K562 (cell line): Measurements from ENCODE around the gene DBNL. TPM values are rescaled to one million over a fixed set of nuclear protein-coding genes. Genes with fewer than 3 reads are reported as not detected.

Experiments
- ATAC-seq: fragments of 200-7000 bp; cut with Tn5 transposase; 3 replicates; pipeline ENCODE4 v1.9.1; 2020; ENCODE audit warnings: moderate library complexity
- BruUV-seq: library from RNA; stranded (reverse); fragments of 400-500 nt; replicated peaks from 2 replicates; lab custom pipeline; 2021; lab: Mats Ljungman, UMichigan
- CTCF ChIA-PET: fragments of 300-600 bp; formaldehyde crosslinking; extraction: SDS; loops from one replicate; lab custom pipeline; 2021; ENCODE audit warnings: low intra/inter-chr PET ratio; lab: Yijun Ruan, JAX
- POLR2A ChIA-PET: fragments of 300-600, 350-650 bp; sonication (Branson Sonifier 250); formaldehyde crosslinking; extraction: SDS; loops from one replicate; lab custom pipeline; 2021; ENCODE audit warnings: antibody characterized with exemption, inconsistent platforms; lab: Yijun Ruan, JAX
- DNase-seq, 4 experiments: peaks; one replicate each; pipeline versions ENCODE4 v3.0.0 to v3.0.0-alpha.2; 2011 to 2018; ENCODE audit warnings: low spot score in 3 of 4, mixed read lengths in 3 of 4; ENCODE audit errors: extremely low read depth in 1 of 4
- FAIRE-seq: peaks from 2 replicates; lab custom pipeline; 2011; peaks lifted over from hg19 to GRCh38; lab: Jason Lieb, UNC
- H2AFZ ChIP-seq: 2 replicates; pipeline ENCODE4 v1.6.0; 2011; ENCODE audit warnings: low read depth, low read length, control low read depth, inconsistent platforms
- H3K27ac ChIP-seq: fragments of 200-600 bp; 3 replicates; pipeline ENCODE4 v1.8.0; 2011; ENCODE audit warnings: low read depth, mild to moderate bottlenecking, control low read depth, inconsistent platforms, low read length, moderate library complexity, mixed read lengths; ENCODE audit errors: extremely low read depth
- H3K27me3 ChIP-seq, 2 experiments: fragments of 300-600 bp in 1 of 2; 2 replicates in 1 of 2; 3 replicates in 1 of 2; pipeline versions ENCODE4 v1.6.0 to v1.8.0; 2011; ENCODE audit warnings: inconsistent platforms in 2 of 2, low read length in 2 of 2, mild to moderate bottlenecking in 1 of 2, mixed read lengths in 1 of 2, moderate library complexity in 1 of 2; ENCODE audit not compliant: control insufficient read depth in 2 of 2, insufficient read depth in 2 of 2
- H3K36me3 ChIP-seq: fragments of 300-600 bp; 3 replicates; pipeline ENCODE4 v1.8.0; 2011; ENCODE audit warnings: mild to moderate bottlenecking, low read length, inconsistent platforms; ENCODE audit not compliant: control insufficient read depth, insufficient read depth
- H3K4me1 ChIP-seq, 2 experiments: fragments of 200-600 bp in 1 of 2; replicated peaks in 1 of 2; 2 replicates in 1 of 2; 3 replicates in 1 of 2; pipeline versions ENCODE4 v1.5.1 to v1.8.0; 2011; ENCODE audit warnings: inconsistent platforms in 2 of 2, low read length in 2 of 2, mild to moderate bottlenecking in 1 of 2, mixed read lengths in 1 of 2, moderate library complexity in 1 of 2; ENCODE audit not compliant: control insufficient read depth in 2 of 2, insufficient read depth in 2 of 2
- H3K4me2 ChIP-seq: 2 replicates; pipeline ENCODE4 v1.6.1; 2011; ENCODE audit warnings: low read length, control low read depth, inconsistent platforms, mixed read lengths; ENCODE audit not compliant: insufficient read depth
- H3K4me3 ChIP-seq: fragments of 200-600 bp; sonication (generic), shearing (Covaris generic); 2 replicates; pipeline ENCODE4 v1.5.1; 2016; ENCODE audit warnings: control low read depth, inconsistent platforms
- H3K79me2 ChIP-seq: fragments of 200-600 bp; 3 replicates; pipeline ENCODE4 v1.8.0; 2011; ENCODE audit warnings: low read length, inconsistent platforms; ENCODE audit not compliant: control insufficient read depth, insufficient read depth
- H3K9ac ChIP-seq, 2 experiments: 2 replicates each; pipeline versions ENCODE4 v1.6.0 to v1.6.1; 2011; ENCODE audit warnings: low read depth in 2 of 2, low read length in 2 of 2, control low read depth in 1 of 2, inconsistent platforms in 1 of 2, mild to moderate bottlenecking in 1 of 2, mixed read lengths in 1 of 2; ENCODE audit not compliant: insufficient read depth in 1 of 2
- H3K9me1 ChIP-seq: one replicate; pipeline ENCODE4 v1.6.0; 2011; ENCODE audit warnings: inconsistent platforms, mild to moderate bottlenecking, low read length, moderate library complexity; ENCODE audit not compliant: control insufficient read depth, insufficient read depth
- H3K9me3 ChIP-seq: replicated peaks from 2 replicates; pipeline ENCODE4 v1.5.1; 2011; ENCODE audit warnings: low read depth, low read length, inconsistent platforms; ENCODE audit not compliant: control insufficient read depth, insufficient read depth
- H4K20me1 ChIP-seq: replicated peaks from 2 replicates; pipeline ENCODE4 v1.6.1; 2011; ENCODE audit warnings: low read length, inconsistent platforms, mixed read lengths; ENCODE audit not compliant: control insufficient read depth, insufficient read depth
- CREBBP ChIP-seq: IDR thresholded peaks from one replicate; pipeline ENCODE4 v1.6.1; 2012; ENCODE audit warnings: low read depth, mild to moderate bottlenecking, control low read depth, inconsistent platforms, low read length
- HMG20A ChIP-seq: fragments of 450-650 bp; formaldehyde crosslinking; conservative IDR thresholded peaks from 2 replicates; pipeline ENCODE4 v1.4.0; 2020; ENCODE audit warnings: mild to moderate bottlenecking, mixed read lengths
- KAT7 ChIP-seq: sonication (generic); formaldehyde crosslinking; IDR thresholded peaks from 2 replicates; pipeline ENCODE4 v1.8.0; 2022; ENCODE audit warnings: missing genetic modification reagents, mild to moderate bottlenecking, borderline replicate concordance
- MAX ChIP-seq: sonication (generic); formaldehyde crosslinking; IDR thresholded peaks from 2 replicates; pipeline ENCODE4 v1.9.0; 2022; ENCODE audit warnings: mild to moderate bottlenecking, missing genetic modification reagents
- MECOM ChIP-seq: fragments of 250-450 bp; sonication (Bioruptor Pico); IDR thresholded peaks from 2 replicates; pipeline ENCODE4 v1.8.0; 2022; ENCODE audit warnings: inconsistent platforms
- POLR2AphosphoS2 ChIP-seq: IDR thresholded peaks from 2 replicates; pipeline ENCODE4 v1.6.1; 2012; ENCODE audit warnings: low read length, improper control_type of control experiment
- RAD21 ChIP-seq, 2 experiments: fragments of 250-450 bp in 1 of 2; fragments of 450-650 bp in 1 of 2; sonication (Bioruptor Pico) in 1 of 2; formaldehyde crosslinking in 1 of 2; IDR thresholded peaks in 1 of 2; conservative IDR thresholded peaks in 1 of 2; 2 replicates each; pipeline versions ENCODE4 v1.4.0 to v1.8.0; 2020 to 2022; ENCODE audit warnings: mild to moderate bottlenecking in 2 of 2, moderate library complexity in 1 of 2
- SMARCC2 ChIP-seq: fragments of 450-650 bp; IDR thresholded peaks from 2 replicates; pipeline ENCODE4 v1.6.1; 2017; ENCODE audit warnings: antibody characterized with exemption, moderate library complexity, mild to moderate bottlenecking, low read depth
- SRF ChIP-seq, 2 experiments: fragments of 250-450, 450-650 bp in 1 of 2; sonication (Bioruptor Pico) in 1 of 2; sonication (generic) in 1 of 2; formaldehyde crosslinking; IDR thresholded peaks; 2 replicates each; pipeline versions ENCODE4 v1.5.0 to v1.5.1; 2020 to 2022; ENCODE audit warnings: mild to moderate bottlenecking in 1 of 2, missing genetic modification reagents in 1 of 2
- ZKSCAN8 ChIP-seq: fragments of 200-800 bp; sonication (Bioruptor generic); IDR thresholded peaks from 2 replicates; pipeline ENCODE4 v1.6.1; 2016; ENCODE audit warnings: missing genetic modification characterization, missing compliant biosample characterization
- ZNF512 ChIP-seq: IDR thresholded peaks from 2 replicates; pipeline ENCODE4 v1.6.1; 2016; ENCODE audit warnings: missing genetic modification characterization, missing compliant biosample characterization
- ZNF592 ChIP-seq: fragments of 450-650 bp; IDR thresholded peaks from 2 replicates; pipeline ENCODE4 v1.6.1; 2017; ENCODE audit warnings: antibody characterized with exemption, mild to moderate bottlenecking
- WGBS: fragments of 100-300 bp; shearing (Covaris generic); methylation state at CpG from one replicate; pipeline ENCODE4 v1.1.6; 2016; ENCODE audit warnings: low coverage, mixed read lengths; ENCODE audit not compliant: insufficient coverage; ENCODE audit errors: missing lambda C conversion rate; 5-methylcytosine and 5-hydroxymethylcytosine counted together
- in situ Hi-C: fragments of 300-500 bp; cut with MboI; formaldehyde crosslinking; loops from 4 replicates; pipeline ENCODE4 v1.15.0; 2018; ENCODE audit warnings: inconsistent platforms, mixed read lengths
- intact Hi-C: fragments of 100-400 bp; cut with micrococcal nuclease; formaldehyde crosslinking; loops from 2 replicates; pipeline ENCODE4 v1.14.2; 2022
- polyA plus RNA-seq, 8 experiments: library from polyadenylated mRNA; depleted of rRNA in 4 of 8; stranded (reverse) in 5 of 8; unstranded in 3 of 8; fragments of >200 nt; fragmentation: Nextera tagmentation in 2 of 8; fragmentation: Illumina TruSeq in 1 of 8; extraction: Ambion mirVana in 2 of 8; extraction: Trizol in 1 of 8; gene quantifications; 2 replicates each; pipeline versions ENCODE4 v1.2.1 to v1.2.3, GENCODE V29; 2011 to 2014; ENCODE audit warnings: inconsistent platforms in 1 of 8, missing spikeins in 1 of 8
- total RNA-seq, 7 experiments: library from RNA; depleted of rRNA in 6 of 7; stranded (reverse); fragments of >200 nt in 6 of 7; fragmentation: Illumina TruSeq in 2 of 7; extraction: Trizol in 2 of 7; gene quantifications; 2 replicates each; pipeline versions ENCODE4 v1.2.1 to v1.2.3, GENCODE V29; 2011 to 2021; ENCODE audit warnings: low replicate concordance in 1 of 7

DBNL gene
- total and polyA plus RNA-seq, 9 of the 15 experiments (the other 6 are each of a cell fraction or from before 2014, with no cell fraction given): 1.9 to 65.1 (median 38.9) TPM

GRCh38 chr7:44071726-44072363 is 27.3 kb downstream of the DBNL start:
- ATAC-seq (no peak), FAIRE-seq (no peak), DNase-seq (no peak)
- TF ChIP-seq HMG20A (no peak), MAX (CRISPR knock-in tag) (peak; percentile 27; the same call in 1 of the 2 replicates), KAT7 (CRISPR knock-in tag) (no peak), SMARCC2 (no peak), POLR2AphosphoS2 (peak; percentile 30; the same call in 1 of the 2 replicates), CREBBP (no peak), ZNF512 (tag) (no peak), ZNF592 (no peak), SRF (CRISPR knock-in tag; IDR thresholded peaks at IDR 0.05) (no peak), ZKSCAN8 (CRISPR knock-in tag) (no peak), RAD21 (CRISPR knock-in tag; conservative IDR thresholded peaks at IDR 0.05 in 1 of 2, IDR thresholded peaks at IDR 0.05 in 1 of 2) (no peak), MECOM (CRISPR knock-in tag) (no peak)
- intact Hi-C loops: loop anchor here (2.0 kb wide), 1 partner anchor 125 kb away; no protein-coding TSS in a partner anchor
- Histone ChIP-seq H4K20me1 (peaks cover 9% of the 10 kb centered on the region; the same call in 1 of the 2 replicates), H3K4me1 (peaks cover 6 to 20% of the 10 kb centered on the region in 2 experiments; a peak in 3 of 5 replicates), H3K79me2 (no peaks in the 10 kb centered on the region), H3K4me2 (no peak overlapping the region), H3K9me3 (no peaks in the 10 kb centered on the region), H3K27me3 (peaks cover 0 to 14% of the 10 kb centered on the region in 2 experiments; a peak in 2 of 5 replicates), H3K9me1 (peaks cover 4% of the 10 kb centered on the region), H3K36me3 (peaks cover 13% of the 10 kb centered on the region; the same call in 1 of the 3 replicates), H2AFZ (no peak overlapping the region), H3K9ac (no peak overlapping the region), H3K4me3 (no peak overlapping the region), H3K27ac (no peak overlapping the region)
- 13% methylated on average over 9 of the region's 9 CpGs for WGBS
- in situ Hi-C loops: no loop called here
- ChIA-PET POLR2A (interaction anchor here (0.9 kb wide), 1 partner anchor 18 kb away, joined by 3 read pairs; no protein-coding TSS in a partner anchor), CTCF (interaction anchor here (1.0 kb wide), 1 partner anchor 52 kb away, joined by 3 read pairs; no protein-coding TSS in a partner anchor)
- BruUV-seq: no TSS peak
